ENCODE data around the gene BORCS5.

Gene BORCS5

GRCh38 chr12:12488296-12488695, 131.4 kb downstream of the BORCS5 start:
- TF ChIP-seq CREB1 (IDR thresholded peaks at IDR 0.05; ENCODE audit: low read depth) (no peak), TAF1 (IDR thresholded peaks at IDR 0.05; ENCODE audit: low read depth) (no peak), NFIC (IDR thresholded peaks at IDR 0.05) (no peak), CEBPB (IDR thresholded peaks at IDR 0.05) (no peak), REST (IDR thresholded peaks at IDR 0.05; ENCODE audit: low read depth) (no peak), TCF12 (IDR thresholded peaks at IDR 0.05; ENCODE audit: low read depth) (no peak), RAD21 (IDR thresholded peaks at IDR 0.05; ENCODE audit: low read depth) (no peak), FOXM1 (IDR thresholded peaks at IDR 0.05; ENCODE audit: borderline replicate concordance, low read depth) (no peak), EP300 (IDR thresholded peaks at IDR 0.05; ENCODE audit: borderline replicate concordance) (no peak), EGR1 (IDR thresholded peaks at IDR 0.05) (no peak), TEAD4 (IDR thresholded peaks at IDR 0.05) (no peak), ZBTB7A (IDR thresholded peaks at IDR 0.05; ENCODE audit: low read depth) (no peak), YY1 (IDR thresholded peaks at IDR 0.05; ENCODE audit: low read depth) (no peak), MAX (IDR thresholded peaks at IDR 0.05) (no peak), USF1 (IDR thresholded peaks at IDR 0.05) (no peak)

GRCh38 chr12:12488823-12489550, 132.1 kb downstream of the BORCS5 start:
- no peak for TF ChIP-seq USF1 (IDR thresholded peaks at IDR 0.05)
- no peak for TF ChIP-seq TEAD4 (IDR thresholded peaks at IDR 0.05)
- no peak for TF ChIP-seq RAD21 (IDR thresholded peaks at IDR 0.05; ENCODE audit: low read depth)
- no peak for TF ChIP-seq YY1 (IDR thresholded peaks at IDR 0.05; ENCODE audit: low read depth)
- TF ChIP-seq CREB1 (IDR thresholded peaks at IDR 0.05; ENCODE audit: low read depth) = no peak
- TF ChIP-seq MAX (IDR thresholded peaks at IDR 0.05) = no peak
- no peak for TF ChIP-seq FOXM1 (IDR thresholded peaks at IDR 0.05; ENCODE audit: borderline replicate concordance, low read depth)
- no peak for TF ChIP-seq CEBPB (IDR thresholded peaks at IDR 0.05)
- no peak for TF ChIP-seq TAF1 (IDR thresholded peaks at IDR 0.05; ENCODE audit: low read depth)
- no peak for TF ChIP-seq REST (IDR thresholded peaks at IDR 0.05; ENCODE audit: low read depth)
- no peak for TF ChIP-seq EP300 (IDR thresholded peaks at IDR 0.05; ENCODE audit: borderline replicate concordance)
- no peak for TF ChIP-seq EGR1 (IDR thresholded peaks at IDR 0.05)
- no peak for TF ChIP-seq ZBTB7A (IDR thresholded peaks at IDR 0.05; ENCODE audit: low read depth)
- no peak for TF ChIP-seq TCF12 (IDR thresholded peaks at IDR 0.05; ENCODE audit: low read depth)
- no peak for TF ChIP-seq NFIC (IDR thresholded peaks at IDR 0.05)

GRCh38 chr12:12491606-12492005, 134.7 kb downstream of the BORCS5 start:
- TF ChIP-seq NFIC (IDR thresholded peaks at IDR 0.05) = no peak
- TF ChIP-seq REST (IDR thresholded peaks at IDR 0.05; ENCODE audit: low read depth) = no peak
- no peak for TF ChIP-seq USF1 (IDR thresholded peaks at IDR 0.05)
- TF ChIP-seq TEAD4 (IDR thresholded peaks at IDR 0.05) = no peak
- TF ChIP-seq ZBTB7A (IDR thresholded peaks at IDR 0.05; ENCODE audit: low read depth) = no peak
- no peak for TF ChIP-seq RAD21 (IDR thresholded peaks at IDR 0.05; ENCODE audit: low read depth)
- no peak for TF ChIP-seq EP300 (IDR thresholded peaks at IDR 0.05; ENCODE audit: borderline replicate concordance)
- no peak for TF ChIP-seq TAF1 (IDR thresholded peaks at IDR 0.05; ENCODE audit: low read depth)

- TF ChIP-seq EGR1 (IDR thresholded peaks at IDR 0.05) (no peak), EP300 (IDR thresholded peaks at IDR 0.05; ENCODE audit: borderline replicate concordance) (no peak), ZBTB7A (IDR thresholded peaks at IDR 0.05; ENCODE audit: low read depth) (no peak), TAF1 (IDR thresholded peaks at IDR 0.05; ENCODE audit: low read depth) (no peak), YY1 (IDR thresholded peaks at IDR 0.05; ENCODE audit: low read depth) (no peak), TEAD4 (IDR thresholded peaks at IDR 0.05) (no peak), USF1 (IDR thresholded peaks at IDR 0.05) (no peak), TCF12 (IDR thresholded peaks at IDR 0.05; ENCODE audit: low read depth) (no peak), CREB1 (IDR thresholded peaks at IDR 0.05; ENCODE audit: low read depth) (no peak), CEBPB (IDR thresholded peaks at IDR 0.05) (no peak), RAD21 (IDR thresholded peaks at IDR 0.05; ENCODE audit: low read depth) (no peak), NFIC (IDR thresholded peaks at IDR 0.05) (no peak), MAX (IDR thresholded peaks at IDR 0.05) (no peak), FOXM1 (IDR thresholded peaks at IDR 0.05; ENCODE audit: borderline replicate concordance, low read depth) (no peak)
These were observed 135.7 kb downstream of the BORCS5 start for GRCh38 chr12:12492547-12492946.
